DOHH2 (cell line): ENCODE measurements around the gene CAMTA2.
A peak's percentile ranks its signal among the peaks of the same experiment; 100 is the strongest.

Experiments used
- H3F3A ChIP-seq: fragments of 200-600 bp; sonication (generic), shearing (Covaris generic); 2 replicates; pipeline ENCODE4 v1.6.0; 2016; ENCODE audit warnings: antibody characterized with exemption, mild to moderate bottlenecking; ENCODE audit not compliant: control insufficient read depth, insufficient read depth
- H3K27ac ChIP-seq: fragments of 200-600 bp; sonication (generic); 2 replicates; pipeline ENCODE4 v1.5.1; 2014; ENCODE audit warnings: low read depth, mild to moderate bottlenecking, low read length, moderate library complexity
- H3K27me3 ChIP-seq: fragments of 200-600 bp; sonication (generic); 2 replicates; pipeline ENCODE4 v1.6.1; 2014; ENCODE audit warnings: mild to moderate bottlenecking, low read length, mixed read lengths; ENCODE audit not compliant: control insufficient read depth
- H3K36me3 ChIP-seq: fragments of 200-600 bp; sonication (generic); 2 replicates; pipeline ENCODE4 v1.6.1; 2014; ENCODE audit warnings: mild to moderate bottlenecking, low read length, moderate library complexity, mixed read lengths; ENCODE audit not compliant: control insufficient read depth
- H3K4me1 ChIP-seq: fragments of 200-600 bp; sonication (generic); 2 replicates; pipeline ENCODE4 v1.6.1; 2014; ENCODE audit warnings: mild to moderate bottlenecking, low read length, mixed read lengths; ENCODE audit not compliant: control insufficient read depth
- H3K4me2 ChIP-seq: fragments of 200-600 bp; sonication (generic); 2 replicates; pipeline ENCODE4 v1.6.0; 2014; ENCODE audit warnings: mild to moderate bottlenecking, low read length, moderate library complexity
- H3K4me3 ChIP-seq: fragments of 200-600 bp; sonication (generic); 2 replicates; pipeline ENCODE4 v1.5.1; 2014; ENCODE audit warnings: mild to moderate bottlenecking, low read length, mixed read lengths
- H3K79me2 ChIP-seq: fragments of 200-600 bp; sonication (generic); 2 replicates; pipeline ENCODE4 v1.6.1; 2014; ENCODE audit warnings: mild to moderate bottlenecking, low read length, mixed read lengths; ENCODE audit not compliant: control insufficient read depth
- H3K9me2 ChIP-seq: fragments of 200-600 bp; sonication (generic); replicated peaks from 2 replicates; pipeline ENCODE4 v1.6.1; 2014; ENCODE audit warnings: mild to moderate bottlenecking, low read length, mixed read lengths; ENCODE audit not compliant: control insufficient read depth
- H3K9me3 ChIP-seq: fragments of 200-600 bp; sonication (generic); 2 replicates; pipeline ENCODE4 v1.6.1; 2014; ENCODE audit warnings: antibody characterized with exemption, low read length, mixed read lengths; ENCODE audit not compliant: control insufficient read depth, insufficient read depth
- H4K20me1 ChIP-seq: fragments of 200-600 bp; sonication (generic); 2 replicates; pipeline ENCODE4 v1.6.0; 2014; ENCODE audit warnings: low read depth, mild to moderate bottlenecking, antibody characterized with exemption, low read length, moderate library complexity; ENCODE audit not compliant: control insufficient read depth, insufficient read depth
- CTCF ChIP-seq: fragments of 200-600 bp; sonication (generic); IDR thresholded peaks from one replicate; pipeline ENCODE4 v1.5.1; 2014; ENCODE audit warnings: antibody characterized with exemption, mild to moderate bottlenecking, low read depth, low read length; ENCODE audit not compliant: poor library complexity, severe bottlenecking
- EZH2phosphoT487 ChIP-seq: fragments of 200-600 bp; sonication (generic); IDR thresholded peaks from 2 replicates; pipeline ENCODE4 v1.6.1; 2017; ENCODE audit warnings: borderline replicate concordance, mild to moderate bottlenecking, antibody characterized with exemption, low read length, moderate library complexity, mixed read lengths

CAMTA2 gene

GRCh38 chr17:4986951-4987766 is at the start of gene CAMTA2:
Gene CAMTA2, minus strand, starts transcription at chr17:4987675. Its CDS starts 1,453 bp downstream, at chr17:4986222.
- TF ChIP-seq EZH2phosphoT487 (no peak), CTCF (peak; percentile 98)
- Histone ChIP-seq H3K4me3 (peak within 1 kb of the TSS; percentile 91), H3K9me2 (no peaks in the 10 kb centered on the region), H3K36me3 (peaks cover 14% of the 10 kb centered on the region; the same call in 1 of the 2 replicates), H3K27me3 (no peaks in the 10 kb centered on the region), H3F3A (peaks cover 4% of the 10 kb centered on the region; the same call in 1 of the 2 replicates), H3K4me1 (peaks cover 36% of the 10 kb centered on the region), H3K79me2 (peaks cover 29% of the 10 kb centered on the region), H3K4me2 (peak within 1 kb of the TSS; percentile 90), H3K9me3 (no peaks in the 10 kb centered on the region), H3K27ac (peak within 1 kb of the TSS; percentile 51), H4K20me1 (no peaks in the 10 kb centered on the region)

GRCh38 chr17:5035315-5035714 is 47.8 kb upstream of the CAMTA2 start, which contains the start of gene SLC52A1:
Gene SLC52A1, minus strand, starts transcription at chr17:5035426. Its CDS starts 820 bp downstream, at chr17:5034606.
- 0 out of 2 replicates have a peak within 1 kb of the TSS, but pooled peaks have one; percentile 10 for H3K4me3 ChIP-seq
- no peaks in the 10 kb centered on the region for H3K9me3 ChIP-seq
- H3K79me2 ChIP-seq: no peaks in the 10 kb centered on the region
- no peaks in the 10 kb centered on the region for H4K20me1 ChIP-seq
- H3K9me2 ChIP-seq: no peaks in the 10 kb centered on the region
- H3K4me1 ChIP-seq: peaks cover 33% of the 10 kb centered on the region
- H3F3A ChIP-seq: peaks cover 8% of the 10 kb centered on the region
- TF ChIP-seq EZH2phosphoT487 (no peak), CTCF (no peak)
- H3K27me3 ChIP-seq: 0 out of 2 replicates have a peak, but pooled peaks cover 5% of the 10 kb centered on the region
- peak within 1 kb of the TSS; percentile 48 for H3K4me2 ChIP-seq
- no peak within 1 kb of the TSS for H3K27ac ChIP-seq
- H3K36me3 ChIP-seq: no peaks in the 10 kb centered on the region

- Histone ChIP-seq H3K4me3 (no peak overlapping the region), H3K4me2 (no peak overlapping the region), H3K79me2 (no peaks in the 10 kb centered on the region), H3K9me2 (no peaks in the 10 kb centered on the region), H4K20me1 (no peaks in the 10 kb centered on the region), H3K36me3 (no peaks in the 10 kb centered on the region), H3K27me3 (0 out of 2 replicates have a peak, but pooled peaks cover 5% of the 10 kb centered on the region), H3K4me1 (peaks cover 34% of the 10 kb centered on the region), H3K27ac (no peak overlapping the region), H3K9me3 (no peaks in the 10 kb centered on the region), H3F3A (peaks cover 8% of the 10 kb centered on the region)
- TF ChIP-seq EZH2phosphoT487 (no peak), CTCF (no peak)
Measured at GRCh38 chr17:5034651-5035050, 47.2 kb upstream of the CAMTA2 start.
